MM.1S (cell line): ENCODE measurements around the gene SLC6A12.

Experiments
- DNase-seq: peaks from one replicate; pipeline ENCODE4 v3.0.0-alpha.2; 2015
- H2AFZ ChIP-seq: fragments of 300-600 bp; sonication (generic); 2 replicates; pipeline ENCODE4 v1.6.0; 2016; ENCODE audit warnings: antibody characterized with exemption, low read length
- H3F3A ChIP-seq: fragments of 300-600 bp; sonication (generic); 2 replicates; pipeline ENCODE4 v1.6.1; 2016; ENCODE audit warnings: mild to moderate bottlenecking, antibody characterized with exemption, low read length, moderate library complexity, mixed read lengths; ENCODE audit not compliant: insufficient read depth
- H3K27ac ChIP-seq: fragments of 300-600 bp; sonication (generic); 2 replicates; pipeline ENCODE4 v1.5.1; 2016; ENCODE audit warnings: mild to moderate bottlenecking, low read length
- H3K27me3 ChIP-seq: fragments of 300-600 bp; sonication (generic); replicated peaks from 2 replicates; pipeline ENCODE4 v1.6.0; 2016; ENCODE audit warnings: low read length; ENCODE audit not compliant: insufficient read depth
- H3K36me3 ChIP-seq: fragments of 300-600 bp; sonication (generic); replicated peaks from 2 replicates; pipeline ENCODE4 v1.6.1; 2016; ENCODE audit warnings: mild to moderate bottlenecking, low read length, mixed read lengths; ENCODE audit not compliant: insufficient read depth
- H3K4me1 ChIP-seq: fragments of 300-600 bp; sonication (generic); 2 replicates; pipeline ENCODE4 v1.6.1; 2016; ENCODE audit warnings: low read length, mixed read lengths
- H3K4me2 ChIP-seq: fragments of 300-600 bp; sonication (generic); 2 replicates; pipeline ENCODE4 v1.6.0; 2016; ENCODE audit warnings: low read depth, low read length
- H3K4me3 ChIP-seq: fragments of 300-600 bp; sonication (generic); 2 replicates; pipeline ENCODE4 v1.5.1; 2016; ENCODE audit warnings: low read length, mixed read lengths
- H3K79me2 ChIP-seq: fragments of 300-600 bp; sonication (generic); 2 replicates; pipeline ENCODE4 v1.6.1; 2016; ENCODE audit warnings: mixed run types, low read length, mixed read lengths
- H3K9ac ChIP-seq: fragments of 300-600 bp; sonication (generic); 2 replicates; pipeline ENCODE4 v1.6.1; 2016; ENCODE audit warnings: low read length, mixed read lengths
- H3K9me2 ChIP-seq: fragments of 300-600 bp; sonication (generic); replicated peaks from 2 replicates; pipeline ENCODE4 v1.6.1; 2016; ENCODE audit warnings: mild to moderate bottlenecking, low read length, mixed read lengths; ENCODE audit not compliant: insufficient read depth
- H3K9me3 ChIP-seq: fragments of 300-600 bp; sonication (generic); replicated peaks from 2 replicates; pipeline ENCODE4 v1.6.1; 2016; ENCODE audit warnings: mild to moderate bottlenecking, low read length, mixed read lengths; ENCODE audit not compliant: insufficient read depth
- H4K20me1 ChIP-seq: fragments of 300-600 bp; sonication (generic); 2 replicates; pipeline ENCODE4 v1.6.1; 2016; ENCODE audit warnings: mild to moderate bottlenecking, low read length, moderate library complexity, mixed read lengths; ENCODE audit not compliant: insufficient read depth
- EZH2 ChIP-seq: fragments of 300-600 bp; sonication (generic); optimal IDR thresholded peaks from 2 replicates; pipeline ENCODE3; 2017; ENCODE audit warnings: low read depth, mild to moderate bottlenecking, antibody characterized with exemption, low read length, mixed read lengths
- EZH2phosphoT487 ChIP-seq: fragments of 300-600 bp; sonication (generic); IDR thresholded peaks from 2 replicates; pipeline ENCODE4 v1.6.1; 2018; ENCODE audit warnings: antibody characterized with exemption, low read length
- TF ChIP-seq, protein P1 (sequence below): fragments of 300-600 bp; sonication (generic); IDR thresholded peaks from 2 replicates; pipeline ENCODE4 v1.5.1; 2016; ENCODE audit warnings: antibody characterized with exemption, low read length, mixed read lengths

Gene SLC6A12

DNA sequence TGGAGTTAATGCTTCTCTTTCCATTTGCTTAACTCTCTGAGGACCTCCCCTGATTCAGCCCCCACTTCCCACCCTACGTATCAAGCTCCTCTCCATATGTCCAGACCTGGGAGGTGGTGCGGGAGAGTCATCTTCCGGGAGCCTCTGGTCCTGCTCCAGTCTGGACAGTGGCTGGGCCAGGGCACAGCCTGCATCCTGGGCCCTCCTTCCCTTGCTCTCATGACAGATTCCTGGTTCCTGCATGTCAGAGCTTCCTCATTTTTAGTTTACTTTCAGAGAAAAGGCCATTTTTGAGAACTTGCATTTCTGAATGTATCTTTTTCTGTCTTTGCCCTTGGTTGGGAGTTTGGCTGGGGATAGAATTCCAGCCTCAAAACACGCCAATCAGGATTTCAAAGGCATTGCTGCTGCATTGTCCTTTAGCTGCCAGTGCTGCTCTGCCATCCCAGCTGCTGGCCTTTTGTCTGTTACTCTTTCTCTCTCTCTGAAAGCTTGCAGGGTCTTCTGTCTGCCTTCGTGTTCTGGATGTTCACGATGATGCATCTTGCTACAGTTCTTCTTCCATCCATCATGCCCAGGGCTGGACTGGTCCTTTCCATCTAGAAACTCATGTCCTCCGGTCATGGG, 54.7 kb downstream of the SLC6A12 start:
- TF ChIP-seq, protein P1, sequence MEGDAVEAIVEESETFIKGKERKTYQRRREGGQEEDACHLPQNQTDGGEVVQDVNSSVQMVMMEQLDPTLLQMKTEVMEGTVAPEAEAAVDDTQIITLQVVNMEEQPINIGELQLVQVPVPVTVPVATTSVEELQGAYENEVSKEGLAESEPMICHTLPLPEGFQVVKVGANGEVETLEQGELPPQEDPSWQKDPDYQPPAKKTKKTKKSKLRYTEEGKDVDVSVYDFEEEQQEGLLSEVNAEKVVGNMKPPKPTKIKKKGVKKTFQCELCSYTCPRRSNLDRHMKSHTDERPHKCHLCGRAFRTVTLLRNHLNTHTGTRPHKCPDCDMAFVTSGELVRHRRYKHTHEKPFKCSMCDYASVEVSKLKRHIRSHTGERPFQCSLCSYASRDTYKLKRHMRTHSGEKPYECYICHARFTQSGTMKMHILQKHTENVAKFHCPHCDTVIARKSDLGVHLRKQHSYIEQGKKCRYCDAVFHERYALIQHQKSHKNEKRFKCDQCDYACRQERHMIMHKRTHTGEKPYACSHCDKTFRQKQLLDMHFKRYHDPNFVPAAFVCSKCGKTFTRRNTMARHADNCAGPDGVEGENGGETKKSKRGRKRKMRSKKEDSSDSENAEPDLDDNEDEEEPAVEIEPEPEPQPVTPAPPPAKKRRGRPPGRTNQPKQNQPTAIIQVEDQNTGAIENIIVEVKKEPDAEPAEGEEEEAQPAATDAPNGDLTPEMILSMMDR: no peak
- no peak for TF ChIP-seq EZH2
- TF ChIP-seq EZH2phosphoT487: no peak
- H2AFZ ChIP-seq: no peak overlapping the region
- H3K4me1 ChIP-seq: peaks cover 15% of the 10 kb centered on the region; the same call in 1 of the 2 replicates
- H3K27ac ChIP-seq: no peak overlapping the region
- H3K9ac ChIP-seq: no peak overlapping the region
- DNase-seq: no peak
- H3K4me2 ChIP-seq: no peak overlapping the region
- no peaks in the 10 kb centered on the region for H3K9me2 ChIP-seq
- H3K36me3 ChIP-seq: no peaks in the 10 kb centered on the region
- no peaks in the 10 kb centered on the region for H3K79me2 ChIP-seq
- peaks cover 23% of the 10 kb centered on the region for H3K27me3 ChIP-seq
- no peak overlapping the region for H3K4me3 ChIP-seq
- no peaks in the 10 kb centered on the region for H3K9me3 ChIP-seq
- H3F3A ChIP-seq: 0 out of 2 replicates have a peak, but pooled peaks cover 8% of the 10 kb centered on the region
- no peaks in the 10 kb centered on the region for H4K20me1 ChIP-seq

DNA sequence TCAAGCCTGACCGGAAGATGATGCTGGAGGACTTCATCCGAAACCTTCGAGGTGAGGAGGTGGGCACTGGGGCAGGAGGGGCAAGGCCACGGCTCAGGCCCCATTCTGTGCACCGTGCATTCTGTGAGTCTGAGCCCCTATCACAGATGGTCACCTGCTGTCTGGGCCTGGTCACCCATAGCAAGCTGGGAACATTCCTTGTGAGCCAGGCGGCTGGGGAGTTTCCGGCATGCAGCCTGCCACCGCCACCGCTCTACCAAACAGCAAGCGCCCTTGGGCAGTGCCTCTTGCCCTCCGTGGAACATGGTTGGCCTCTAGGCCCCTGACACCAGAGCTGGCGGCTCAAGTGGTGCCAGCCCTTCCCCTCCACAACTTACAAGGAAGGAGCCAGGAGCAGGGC, 56.3 kb downstream of the SLC6A12 start:
- H3F3A ChIP-seq: 0 out of 2 replicates have a peak, but pooled peaks cover 5% of the 10 kb centered on the region
- H3K27ac ChIP-seq: no peak overlapping the region
- no peak overlapping the region for H3K4me2 ChIP-seq
- H3K27me3 ChIP-seq: peaks cover 23% of the 10 kb centered on the region
- TF ChIP-seq EZH2 (no peak), EZH2phosphoT487 (no peak)
- TF ChIP-seq, protein P1: no peak
- H3K9ac ChIP-seq: no peak overlapping the region
- no peaks in the 10 kb centered on the region for H3K36me3 ChIP-seq
- no peak overlapping the region for H2AFZ ChIP-seq
- no peaks in the 10 kb centered on the region for H3K79me2 ChIP-seq
- no peaks in the 10 kb centered on the region for H3K9me2 ChIP-seq
- no peaks in the 10 kb centered on the region for H3K9me3 ChIP-seq
- DNase-seq: no peak
- no peak overlapping the region for H3K4me3 ChIP-seq
- H4K20me1 ChIP-seq: no peaks in the 10 kb centered on the region
- H3K4me1 ChIP-seq: peaks cover 11% of the 10 kb centered on the region

DNA sequence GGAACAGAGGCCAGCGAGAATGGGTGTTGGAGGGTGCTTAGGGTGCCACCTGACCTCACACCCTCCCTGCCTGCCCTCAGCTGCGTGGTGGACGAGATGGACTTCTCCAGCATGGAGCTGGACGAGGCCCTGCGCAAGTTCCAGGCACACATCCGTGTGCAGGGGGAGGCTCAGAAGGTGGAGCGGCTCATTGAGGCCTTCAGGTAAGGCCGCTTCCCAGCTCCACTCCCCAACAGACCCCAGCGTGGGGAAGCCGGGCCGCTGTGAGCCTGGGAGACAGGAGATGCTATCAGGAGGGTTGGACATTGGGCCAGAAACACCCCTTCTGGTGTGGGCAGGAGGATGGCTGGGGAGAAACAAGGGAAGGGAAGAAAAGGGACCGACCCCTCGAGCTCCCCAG, 57.0 kb downstream of the SLC6A12 start:
- H3K4me3 ChIP-seq: no peak overlapping the region
- no peaks in the 10 kb centered on the region for H3K9me2 ChIP-seq
- no peak for DNase-seq
- H3K4me1 ChIP-seq: peaks cover 6% of the 10 kb centered on the region
- H4K20me1 ChIP-seq: no peaks in the 10 kb centered on the region
- no peaks in the 10 kb centered on the region for H3K9me3 ChIP-seq
- no peak overlapping the region for H2AFZ ChIP-seq
- H3K9ac ChIP-seq: no peak overlapping the region
- peaks cover 23% of the 10 kb centered on the region for H3K27me3 ChIP-seq
- TF ChIP-seq EZH2: no peak
- TF ChIP-seq, protein P1: no peak
- TF ChIP-seq EZH2phosphoT487: no peak
- H3K36me3 ChIP-seq: no peaks in the 10 kb centered on the region
- H3F3A ChIP-seq: no peaks in the 10 kb centered on the region
- H3K79me2 ChIP-seq: no peaks in the 10 kb centered on the region
- H3K27ac ChIP-seq: no peak overlapping the region
- H3K4me2 ChIP-seq: no peak overlapping the region
